Vagina (tissue), 2 donors: ENCODE results near the gene CTDSPL2. TPM values are rescaled to one million over a fixed set of nuclear protein-coding genes. Genes with fewer than 3 reads are reported as not detected.
A peak's percentile ranks its signal among the peaks of the same experiment; 100 is the strongest.

Experiments used
- DNase-seq, 2 donors: peaks; one replicate each; pipeline ENCODE4 v3.0.0-alpha.2; 2017; ENCODE audit errors: extremely low spot score in 2 of 2
- H3K27ac ChIP-seq: fragments of 200-600 bp; sonication (generic); one replicate; pipeline ENCODE4 v1.5.1; 2019
- H3K27me3 ChIP-seq: fragments of 200-600 bp; sonication (generic); one replicate; pipeline ENCODE4 v1.5.1; 2019
- H3K36me3 ChIP-seq, 2 donors: fragments of 200-600 bp; sonication (generic); one replicate each; pipeline ENCODE4 v1.5.1; 2017 to 2019
- H3K4me1 ChIP-seq: fragments of 200-600 bp; sonication (generic); one replicate; pipeline ENCODE4 v1.5.1; 2019
- H3K4me3 ChIP-seq, 2 donors: fragments of 200-600 bp; sonication (generic); 1 replicate in 1 of 2; 2 replicates in 1 of 2; pipeline ENCODE4 v1.5.1; 2016 to 2019
- H3K9me3 ChIP-seq: fragments of 200-600 bp; sonication (generic); one replicate; pipeline ENCODE4 v1.5.1; 2019
- POLR2A ChIP-seq, 2 donors: fragments of 450-650 bp; IDR thresholded peaks; one replicate each; pipeline ENCODE4 v1.6.1; 2017; ENCODE audit warnings: antibody characterized with exemption in 2 of 2, mild to moderate bottlenecking in 2 of 2, moderate library complexity in 2 of 2
- POLR2AphosphoS5 ChIP-seq, 2 donors: sonication (generic); formaldehyde crosslinking; IDR thresholded peaks; one replicate each; pipeline ENCODE4 v1.9.0; 2017; ENCODE audit warnings: antibody characterized with exemption in 2 of 2, mild to moderate bottlenecking in 2 of 2, low read depth in 1 of 2; ENCODE audit not compliant: insufficient read depth in 1 of 2
- intact Hi-C: fragments of 100-400 bp; cut with DNase I; formaldehyde crosslinking; loops from one replicate; pipeline ENCODE4 v1.15.1; 2023
- total RNA-seq: library from RNA; depleted of rRNA; stranded (reverse); fragments of >200 nt; gene quantifications from one replicate; pipeline ENCODE4 v1.2.3, GENCODE V29; 2016
- TF ChIP-seq, protein P1 (sequence below), 3 experiments: fragments of 450-650 bp in 2 of 3; fragments of 200-600 bp in 1 of 3; sonication (generic) in 1 of 3; IDR thresholded peaks; one replicate each; pipeline ENCODE4 v1.5.1; 2017 to 2019; ENCODE audit warnings: antibody characterized with exemption in 3 of 3, mild to moderate bottlenecking in 2 of 3, moderate library complexity in 2 of 3

Gene CTDSPL2
- total RNA-seq: 37.1 TPM

DNA sequence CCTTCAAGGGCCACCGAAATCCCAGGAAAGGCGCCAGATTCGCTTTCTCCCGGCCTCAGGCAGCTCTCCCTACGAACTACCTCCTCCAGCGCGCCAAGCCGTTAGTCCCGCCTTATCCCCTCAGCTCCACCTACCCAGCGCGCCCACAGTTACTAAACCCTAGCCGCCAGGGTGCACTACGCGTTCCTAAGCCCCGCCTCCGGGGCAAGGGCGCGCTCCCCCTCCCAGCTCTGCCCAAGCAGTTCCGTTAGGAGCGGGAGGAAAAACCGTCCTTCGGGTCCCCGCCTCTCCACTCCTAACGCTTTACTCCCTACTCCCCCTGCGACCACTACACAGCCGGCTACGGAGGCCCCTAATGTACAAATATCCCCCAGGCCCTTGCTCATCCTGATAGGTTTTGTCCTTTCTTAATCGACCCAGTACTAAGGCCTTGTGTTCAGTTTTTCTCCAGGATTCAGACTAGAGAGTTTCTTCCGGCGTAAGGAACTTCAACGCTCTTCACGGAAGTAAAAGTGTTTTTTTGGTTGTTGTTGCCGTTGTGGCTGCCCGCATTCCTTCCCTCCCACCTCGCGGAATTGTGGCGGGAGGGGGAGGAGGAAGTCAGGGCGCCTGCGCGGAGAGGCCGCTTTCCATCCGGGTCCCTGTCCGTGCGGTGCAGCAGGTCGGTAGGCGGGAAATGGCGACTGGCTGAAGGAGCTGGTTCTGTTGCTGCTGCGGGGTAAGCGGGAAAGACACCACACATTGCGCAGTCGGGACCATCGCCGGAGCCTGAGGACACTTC lies at the start of gene CTDSPL2:
Gene CTDSPL2 (plus strand): TSS at position 655 of the 781 bp plus-strand sequence. CDS start 31,386 bp downstream, outside the sequence.
- TF ChIP-seq POLR2A (IDR thresholded peaks at IDR 0.05) (peak in 1 of 2 donors; percentile 21), POLR2AphosphoS5 (IDR thresholded peaks at IDR 0.05; ENCODE audit: insufficient read depth in 1 of 2, low read depth in 1 of 2) (peak; percentile 90 to 91)
- TF ChIP-seq, protein P1, sequence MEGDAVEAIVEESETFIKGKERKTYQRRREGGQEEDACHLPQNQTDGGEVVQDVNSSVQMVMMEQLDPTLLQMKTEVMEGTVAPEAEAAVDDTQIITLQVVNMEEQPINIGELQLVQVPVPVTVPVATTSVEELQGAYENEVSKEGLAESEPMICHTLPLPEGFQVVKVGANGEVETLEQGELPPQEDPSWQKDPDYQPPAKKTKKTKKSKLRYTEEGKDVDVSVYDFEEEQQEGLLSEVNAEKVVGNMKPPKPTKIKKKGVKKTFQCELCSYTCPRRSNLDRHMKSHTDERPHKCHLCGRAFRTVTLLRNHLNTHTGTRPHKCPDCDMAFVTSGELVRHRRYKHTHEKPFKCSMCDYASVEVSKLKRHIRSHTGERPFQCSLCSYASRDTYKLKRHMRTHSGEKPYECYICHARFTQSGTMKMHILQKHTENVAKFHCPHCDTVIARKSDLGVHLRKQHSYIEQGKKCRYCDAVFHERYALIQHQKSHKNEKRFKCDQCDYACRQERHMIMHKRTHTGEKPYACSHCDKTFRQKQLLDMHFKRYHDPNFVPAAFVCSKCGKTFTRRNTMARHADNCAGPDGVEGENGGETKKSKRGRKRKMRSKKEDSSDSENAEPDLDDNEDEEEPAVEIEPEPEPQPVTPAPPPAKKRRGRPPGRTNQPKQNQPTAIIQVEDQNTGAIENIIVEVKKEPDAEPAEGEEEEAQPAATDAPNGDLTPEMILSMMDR (IDR thresholded peaks at IDR 0.05): peak in 2 of 3 experiments; percentile 19 to 44
- Histone ChIP-seq H3K27ac (peak within 1 kb of the TSS; percentile 89), H3K4me3 (peak within 1 kb of the TSS; percentile 66 to 81), H3K4me1 (peaks cover 33% of the 10 kb centered on the region), H3K27me3 (no peaks in the 10 kb centered on the region), H3K9me3 (no peaks in the 10 kb centered on the region), H3K36me3 (no peaks in the 10 kb centered on the region)
- intact Hi-C loops: no loop called here
- DNase-seq: peak in 1 of 2 donors; percentile 97

GRCh38 chr15:44381236-44381635 lies 46.2 kb upstream of the CTDSPL2 start:
- no peak overlapping the region for H3K27ac ChIP-seq
- no peaks in the 10 kb centered on the region for H3K27me3 ChIP-seq
- no peaks in the 10 kb centered on the region for H3K9me3 ChIP-seq
- peaks cover 0 to 12% of the 10 kb centered on the region in 2 donors for H3K36me3 ChIP-seq
- intact Hi-C loops: no loop called here
- H3K4me3 ChIP-seq: no peak overlapping the region
- no peak for DNase-seq
- H3K4me1 ChIP-seq: peaks cover 8% of the 10 kb centered on the region
- TF ChIP-seq POLR2A (IDR thresholded peaks at IDR 0.05) (no peak), POLR2AphosphoS5 (IDR thresholded peaks at IDR 0.05; ENCODE audit: insufficient read depth in 1 of 2, low read depth in 1 of 2) (no peak)
- TF ChIP-seq, protein P1 (IDR thresholded peaks at IDR 0.05): no peak

- no peak for DNase-seq
- intact Hi-C loops: no loop called here
- Histone ChIP-seq H3K27ac (no peak overlapping the region), H3K27me3 (no peaks in the 10 kb centered on the region), H3K4me1 (peaks cover 8% of the 10 kb centered on the region), H3K9me3 (no peaks in the 10 kb centered on the region), H3K4me3 (no peak overlapping the region), H3K36me3 (peaks cover 0 to 10% of the 10 kb centered on the region in 2 donors)
- TF ChIP-seq, protein P1 (IDR thresholded peaks at IDR 0.05): no peak
- TF ChIP-seq POLR2A (IDR thresholded peaks at IDR 0.05) (no peak), POLR2AphosphoS5 (IDR thresholded peaks at IDR 0.05; ENCODE audit: insufficient read depth in 1 of 2, low read depth in 1 of 2) (no peak)
Observed at GRCh38 chr15:44385344-44385942, 42.0 kb upstream of the CTDSPL2 start.

- TF ChIP-seq POLR2A (IDR thresholded peaks at IDR 0.05) (no peak), POLR2AphosphoS5 (IDR thresholded peaks at IDR 0.05; ENCODE audit: insufficient read depth in 1 of 2, low read depth in 1 of 2) (no peak)
- TF ChIP-seq, protein P1 (IDR thresholded peaks at IDR 0.05): no peak
- no peak for DNase-seq
- intact Hi-C loops: no loop called here
- H3K27me3 ChIP-seq: no peaks in the 10 kb centered on the region
- H3K4me1 ChIP-seq: no peaks in the 10 kb centered on the region
- H3K9me3 ChIP-seq: no peaks in the 10 kb centered on the region
- no peak overlapping the region for H3K4me3 ChIP-seq
- H3K27ac ChIP-seq: no peak overlapping the region
- peaks cover 0 to 4% of the 10 kb centered on the region in 2 donors for H3K36me3 ChIP-seq
Observed at GRCh38 chr15:44394062-44394461, 33.4 kb upstream of the CTDSPL2 start.

DNA sequence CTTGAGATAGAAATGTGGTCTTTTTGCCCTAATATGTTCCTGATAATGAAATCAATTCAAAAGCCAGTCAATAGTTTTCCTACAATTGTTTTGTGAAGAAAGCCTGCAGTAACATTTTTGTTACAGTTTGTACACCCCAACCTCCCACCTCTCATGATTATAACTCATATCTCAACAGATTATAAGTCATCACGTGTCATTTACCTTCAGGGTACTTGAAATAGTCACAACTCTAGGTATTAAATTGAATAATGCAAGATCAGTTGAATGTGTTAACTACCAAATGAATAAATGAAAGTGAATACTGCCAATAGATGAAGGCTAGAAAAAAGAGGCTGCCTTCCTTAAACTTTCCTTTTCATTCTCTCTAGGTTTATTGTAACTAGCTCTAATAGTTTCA lies 32.9 kb upstream of the CTDSPL2 start:
- no peaks in the 10 kb centered on the region for H3K27me3 ChIP-seq
- no peak overlapping the region for H3K27ac ChIP-seq
- H3K9me3 ChIP-seq: no peaks in the 10 kb centered on the region
- no peak for DNase-seq
- no peaks in the 10 kb centered on the region for H3K36me3 ChIP-seq
- H3K4me3 ChIP-seq: no peak overlapping the region
- intact Hi-C loops: no loop called here
- TF ChIP-seq POLR2A (IDR thresholded peaks at IDR 0.05) (no peak), POLR2AphosphoS5 (IDR thresholded peaks at IDR 0.05; ENCODE audit: insufficient read depth in 1 of 2, low read depth in 1 of 2) (no peak)
- TF ChIP-seq, protein P1 (IDR thresholded peaks at IDR 0.05): no peak
- no peaks in the 10 kb centered on the region for H3K4me1 ChIP-seq
